ENCODE data around the gene NSUN4. TPM values are rescaled to one million over a fixed set of nuclear protein-coding genes. Genes with fewer than 3 reads are reported as not detected.
"Not testable (repeated sequence)": the region's sequence is repeated elsewhere in the genome, so short reads cannot be mapped to it uniquely, and the experiment has no call there.

The NSUN4 gene
- polyA plus RNA-seq, 4 donors = 23.8 to 30.7 (median 27.4) TPM

DNA sequence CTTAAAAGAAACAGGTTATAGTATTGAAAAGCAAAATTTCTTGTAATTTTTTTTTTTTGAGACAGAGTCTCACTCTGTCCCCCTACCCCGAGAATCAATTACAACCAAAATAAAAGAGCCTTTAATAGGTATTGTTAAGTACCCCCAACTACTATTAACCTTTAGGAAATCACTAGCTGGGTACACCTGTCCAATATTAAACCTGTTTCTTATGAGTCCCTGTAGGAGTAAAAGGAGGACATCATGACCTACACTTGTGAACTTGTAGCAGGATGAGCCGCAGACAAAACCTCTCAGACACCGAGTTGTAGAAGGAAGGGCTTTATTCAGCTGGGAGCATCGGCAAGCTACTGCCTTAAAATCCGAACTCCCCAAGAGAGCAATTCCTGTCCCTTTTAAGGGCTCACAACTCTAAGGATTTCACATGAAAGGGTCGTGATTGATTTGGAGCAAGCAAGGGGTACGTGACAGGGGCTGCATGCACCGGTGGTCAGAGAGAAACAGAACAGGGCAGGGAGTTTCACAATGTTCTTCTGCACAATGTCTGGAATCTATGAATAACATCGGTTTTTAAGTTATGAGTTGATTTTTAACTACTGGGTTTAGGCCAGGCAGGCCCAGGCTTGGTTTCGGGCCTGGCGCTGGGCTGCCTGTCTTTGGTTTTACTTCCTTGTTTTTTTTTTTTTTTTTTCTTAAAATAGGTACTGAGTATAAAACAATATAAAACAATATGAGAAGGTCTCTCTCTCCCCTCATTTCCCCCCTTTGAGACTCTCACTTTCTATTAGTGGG, 15.1 kb upstream of the NSUN4 start:
- DNase-seq (ENCODE audit: low read depth in 4 of 4, low spot score in 2 of 4) = not testable (repeated sequence)

DNA sequence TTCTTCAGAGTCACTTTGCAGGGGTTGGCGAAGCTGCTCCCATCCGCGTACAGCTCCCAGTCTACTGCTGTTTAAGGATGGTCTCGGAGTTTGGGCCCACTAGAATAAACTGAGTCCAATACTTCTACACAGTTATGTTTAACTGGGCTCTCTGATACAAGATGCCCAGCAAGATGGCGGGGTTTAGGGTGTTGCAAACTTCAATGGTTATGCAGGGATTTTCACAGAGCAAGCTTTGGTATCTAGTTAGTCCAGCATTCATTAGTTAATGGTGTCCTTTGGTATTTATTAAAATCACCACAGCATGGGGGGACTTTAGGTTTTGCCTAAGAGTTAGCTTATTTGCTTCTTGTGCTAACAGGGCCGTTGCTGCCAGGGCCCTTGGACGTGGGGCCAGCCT, 12.4 kb upstream of the NSUN4 start:
- not testable (repeated sequence) for DNase-seq (ENCODE audit: low read depth in 4 of 4, low spot score in 2 of 4)

DNA sequence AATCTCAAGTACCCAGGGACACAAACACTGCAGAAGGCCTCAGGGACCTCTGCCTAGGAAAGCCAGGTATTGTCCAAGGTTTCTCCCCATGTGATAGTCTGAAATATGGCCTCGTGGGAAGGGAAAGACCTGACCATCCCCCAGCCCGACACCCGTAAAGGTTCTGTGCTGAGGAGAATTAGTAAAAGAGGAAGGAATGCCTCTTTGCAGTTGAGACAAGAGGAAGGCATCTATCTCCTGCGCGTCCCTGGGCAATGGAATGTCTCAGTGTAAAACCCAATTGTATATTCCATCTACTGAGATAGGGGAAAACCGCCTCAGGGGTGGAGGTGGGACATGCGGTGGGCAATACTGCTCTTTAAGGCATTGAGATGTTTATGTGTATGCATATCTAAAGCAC, 10.8 kb upstream of the NSUN4 start:
- not testable (repeated sequence) for DNase-seq (ENCODE audit: low read depth in 4 of 4, low spot score in 2 of 4)

GRCh38 chr1:46330381-46330780, 10.2 kb upstream of the NSUN4 start:
- not testable (repeated sequence) for DNase-seq (ENCODE audit: low read depth in 4 of 4, low spot score in 2 of 4)

- DNase-seq (ENCODE audit: low read depth in 4 of 4, low spot score in 2 of 4) = not testable (repeated sequence)
Measured at GRCh38 chr1:46331786-46332540, 8.6 kb upstream of the NSUN4 start.

- DNase-seq (ENCODE audit: low read depth in 4 of 4, low spot score in 2 of 4) = no peak
Measured at GRCh38 chr1:46333300-46334029, 7.1 kb upstream of the NSUN4 start.

DNA sequence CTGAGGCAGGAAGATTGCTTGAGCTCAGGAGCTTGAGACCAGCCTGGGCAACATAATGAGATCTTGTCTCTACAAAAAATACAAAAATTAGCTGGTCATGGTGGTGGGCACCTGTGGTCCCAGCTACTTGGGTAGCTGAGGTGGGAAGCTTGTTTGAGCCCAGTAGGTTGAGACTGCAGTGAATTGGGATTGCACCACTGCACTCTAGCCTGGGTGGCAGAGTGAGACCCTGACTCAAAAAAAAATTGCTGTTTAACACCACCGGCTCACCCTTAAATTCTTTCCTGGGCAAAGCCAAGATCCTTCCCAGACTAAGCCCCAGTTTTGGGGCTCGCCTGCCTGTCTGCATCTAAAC, 6.6 kb upstream of the NSUN4 start:
- no peak for DNase-seq (ENCODE audit: low read depth in 4 of 4, low spot score in 2 of 4)

GRCh38 chr1:46335081-46335480, 5.5 kb upstream of the NSUN4 start:
- no peak for DNase-seq (ENCODE audit: low read depth in 4 of 4, low spot score in 2 of 4)

- not testable (repeated sequence) for DNase-seq (ENCODE audit: low read depth in 4 of 4, low spot score in 2 of 4)
Measured at GRCh38 chr1:46337409-46337808, 3.2 kb upstream of the NSUN4 start.

DNA sequence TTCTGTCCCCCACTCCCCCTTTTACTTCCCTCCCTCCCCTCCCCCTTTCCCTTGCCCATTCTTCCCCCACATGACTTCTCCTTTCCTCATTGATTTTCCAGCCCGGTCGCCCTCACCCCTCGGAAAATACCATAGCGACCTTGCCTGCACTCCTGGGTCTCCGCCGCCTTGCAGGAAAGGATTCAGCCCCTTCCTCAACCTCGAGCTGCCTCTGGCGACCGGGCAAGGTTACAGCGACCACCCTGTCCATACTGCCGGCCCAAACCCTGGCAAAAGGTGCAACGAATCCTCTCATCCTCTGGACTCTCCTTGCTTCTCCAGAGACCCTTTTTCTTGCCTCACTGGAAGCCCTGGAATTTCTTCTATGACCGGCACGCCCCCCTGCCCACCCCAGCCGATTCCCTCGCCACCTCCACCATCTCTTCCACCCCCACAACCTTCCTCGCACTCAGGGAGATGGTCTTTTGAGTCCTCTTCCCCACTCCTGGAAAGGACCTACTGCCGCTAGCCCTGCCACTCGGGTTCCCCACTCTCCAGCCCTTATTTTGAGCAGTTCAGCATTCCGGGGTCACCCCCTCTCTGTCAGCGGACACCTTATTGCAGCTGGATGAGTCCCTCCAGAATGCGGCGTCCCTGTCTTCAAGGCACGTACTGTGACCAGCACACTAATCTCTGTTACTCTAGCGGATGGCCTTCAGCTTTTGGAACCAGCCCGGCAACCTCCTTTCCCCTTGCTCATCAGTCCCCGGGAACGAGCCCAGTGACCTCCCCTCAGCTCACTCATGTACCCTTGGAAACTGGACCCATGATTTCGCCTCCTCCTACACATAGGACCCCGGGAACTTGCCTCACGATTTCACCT, 846 bp downstream of the NSUN4 start:
- DNase-seq (ENCODE audit: low read depth in 4 of 4, low spot score in 2 of 4) = no peak

DNA sequence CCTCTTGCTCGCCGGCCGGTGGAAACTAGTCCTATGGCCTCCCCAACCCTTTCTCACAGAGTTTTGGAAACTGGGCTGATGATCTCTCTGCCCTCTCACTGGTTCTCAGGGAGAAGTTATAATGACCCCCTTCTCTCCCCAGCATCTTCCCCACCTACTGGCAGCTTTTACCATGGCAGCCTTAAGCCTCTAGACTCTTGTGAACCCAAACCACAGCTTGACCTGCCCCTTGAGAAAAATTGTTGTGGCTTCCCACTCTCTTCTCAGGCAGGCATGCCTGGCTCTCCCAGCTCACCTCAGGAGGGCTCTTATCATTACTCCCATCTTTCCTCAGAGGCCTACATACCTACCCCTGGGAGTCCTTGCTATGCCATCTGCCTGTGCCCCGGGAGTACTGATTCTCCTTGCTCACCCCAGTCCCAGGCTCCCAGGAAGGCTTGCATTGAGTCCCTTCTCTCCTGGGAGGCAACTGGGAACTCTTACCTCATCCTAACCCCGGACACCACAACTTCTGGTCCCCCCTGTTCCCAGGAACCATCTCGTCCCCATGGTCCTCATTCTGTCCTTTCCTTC, 1.6 kb downstream of the NSUN4 start:
- no peak for DNase-seq (ENCODE audit: low read depth in 4 of 4, low spot score in 2 of 4)

GRCh38 chr1:46342677-46343350, 2.2 kb downstream of the NSUN4 start:
- DNase-seq (ENCODE audit: low read depth in 4 of 4, low spot score in 2 of 4) = no peak

DNA sequence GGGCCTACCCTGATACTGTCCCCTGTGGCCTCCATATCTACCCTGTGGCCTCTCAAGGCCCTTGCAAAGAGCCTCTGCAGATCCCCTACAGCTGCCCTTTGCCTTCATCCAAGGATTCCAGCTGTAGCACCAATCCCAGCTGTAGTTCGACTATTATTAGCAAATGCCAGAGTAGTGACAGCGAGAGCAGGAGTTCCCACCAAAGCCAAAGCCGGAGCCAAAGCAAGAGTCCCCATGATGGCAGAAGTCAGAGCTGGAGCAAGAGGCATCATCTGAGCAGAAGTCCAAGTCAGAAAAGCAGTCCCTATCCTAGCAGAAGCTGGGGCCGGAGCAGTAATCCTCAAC, 2.7 kb downstream of the NSUN4 start:
- DNase-seq (ENCODE audit: low read depth in 4 of 4, low spot score in 2 of 4) = no peak

DNA sequence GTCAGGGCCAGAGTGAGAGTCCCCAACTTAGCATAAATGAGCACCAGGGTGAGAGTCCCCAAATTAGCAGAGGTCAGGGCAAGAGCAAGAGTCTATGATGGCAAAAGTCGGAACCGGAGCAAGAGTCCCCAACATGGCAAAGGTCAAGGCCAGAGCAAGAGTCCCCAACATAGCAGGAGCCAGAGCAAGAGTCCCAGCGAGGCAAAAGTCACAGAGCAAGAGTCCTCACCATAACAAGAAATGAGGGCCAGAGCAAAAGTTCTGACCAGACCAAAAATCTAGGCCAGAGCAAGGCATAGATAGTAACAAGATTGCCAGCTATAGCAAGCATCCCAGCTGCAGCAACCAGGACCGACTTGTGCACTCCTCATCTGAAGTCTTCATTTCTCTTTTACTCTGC, 3.1 kb downstream of the NSUN4 start:
- DNase-seq (ENCODE audit: low read depth in 4 of 4, low spot score in 2 of 4) = no peak

GRCh38 chr1:46344481-46344880, 3.9 kb downstream of the NSUN4 start:
- DNase-seq (ENCODE audit: low read depth in 4 of 4, low spot score in 2 of 4) = no peak

GRCh38 chr1:46345281-46345680, 4.7 kb downstream of the NSUN4 start:
- no peak for DNase-seq (ENCODE audit: low read depth in 4 of 4, low spot score in 2 of 4)

DNA sequence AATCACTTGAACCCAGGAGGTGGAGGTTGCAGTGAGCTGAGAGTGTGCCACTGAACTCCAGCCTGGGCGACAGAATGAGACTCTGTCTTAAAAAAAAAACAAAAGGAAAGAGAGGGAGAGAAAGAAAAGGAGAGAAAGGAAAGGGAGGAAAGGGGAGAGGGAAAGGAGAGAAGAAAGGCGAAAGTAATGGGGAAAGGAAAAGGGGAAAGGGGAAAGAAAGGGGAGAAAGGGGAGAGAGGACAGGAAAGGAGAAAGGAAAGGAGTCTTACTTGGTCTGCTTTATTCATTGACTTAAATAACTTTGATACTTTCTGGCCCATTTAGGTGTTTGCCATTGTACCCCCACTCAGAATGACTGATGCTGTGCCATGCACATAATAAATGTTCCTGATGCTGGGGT, 11.8 kb downstream of the NSUN4 start:
- DNase-seq (ENCODE audit: low read depth in 4 of 4, low spot score in 2 of 4) = no peak

DNA sequence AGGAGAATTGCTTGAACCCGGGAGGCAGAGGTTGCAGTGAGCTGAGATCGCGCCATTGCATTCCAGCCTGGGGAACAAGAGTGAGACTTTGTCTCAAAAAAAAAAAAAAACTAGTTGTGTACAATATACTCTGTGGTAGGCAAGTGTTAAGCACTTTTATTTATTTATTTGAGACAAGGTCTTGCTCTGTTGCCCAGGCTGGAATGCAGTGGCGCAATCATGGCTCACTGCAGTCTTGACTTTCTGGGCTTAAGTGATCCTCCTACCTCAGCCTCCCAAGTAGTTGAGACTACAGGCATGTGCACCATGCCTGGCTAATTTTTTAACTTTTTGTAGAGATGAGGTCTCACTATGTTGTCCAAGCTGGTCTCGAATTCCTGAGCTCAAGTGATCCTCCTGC, 15.3 kb downstream of the NSUN4 start:
- DNase-seq (ENCODE audit: low read depth in 4 of 4, low spot score in 2 of 4) = not testable (repeated sequence)

DNA sequence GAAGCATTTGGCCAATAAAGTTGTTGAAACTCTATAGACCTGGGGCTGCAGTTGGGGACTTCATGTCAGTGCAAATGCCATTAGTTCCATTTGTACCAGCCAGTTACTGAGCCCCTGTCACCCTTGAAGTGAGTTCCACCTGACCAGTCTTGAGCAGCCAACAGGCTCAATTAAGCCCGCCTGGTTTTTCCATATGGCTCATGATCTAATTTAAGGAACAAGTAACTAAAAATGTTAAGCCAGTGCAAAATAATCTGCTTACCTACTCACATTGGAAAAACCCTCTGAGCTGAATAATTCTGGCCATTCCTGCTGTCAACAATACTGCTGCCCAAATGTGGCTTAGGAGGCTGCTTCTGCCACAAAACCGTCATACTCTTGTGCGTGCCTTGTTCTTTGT, 21.6 kb downstream of the NSUN4 start:
- DNase-seq (ENCODE audit: low read depth in 4 of 4, low spot score in 2 of 4) = no peak

- no peak for DNase-seq (ENCODE audit: low read depth in 4 of 4, low spot score in 2 of 4)
Measured at GRCh38 chr1:46363121-46363520, 22.5 kb downstream of the NSUN4 start.

Measured in left renal cortex interstitium (tissue), 4 donors.